GM18505 (cell line): Measurements from ENCODE around the gene RASD2.
"Not testable (repeated sequence)": the region's sequence is repeated elsewhere in the genome, so short reads cannot be mapped to it uniquely, and the experiment has no call there.

Experiments used
- ATAC-seq: cut with Tn5 transposase; IDR thresholded peaks from one replicate; pipeline ENCODE4 v1.9.1; 2021; ENCODE audit not compliant: unreplicated experiment
- POLR2A ChIP-seq: IDR thresholded peaks from 4 replicates; pipeline ENCODE4 v1.6.1; 2011; ENCODE audit warnings: borderline replicate concordance; ENCODE audit not compliant: insufficient read depth, insufficient read length; ENCODE audit errors: extremely low read depth

Gene RASD2

GRCh38 chr22:35510481-35510934 lies 30.1 kb upstream of the RASD2 start:
- no peak for TF ChIP-seq POLR2A
- ATAC-seq = no peak

GRCh38 chr22:35510951-35511350 lies 29.7 kb upstream of the RASD2 start:
- TF ChIP-seq POLR2A = no peak
- no peak for ATAC-seq

- TF ChIP-seq POLR2A = no peak
- no peak for ATAC-seq
Observed at GRCh38 chr22:35514366-35514765, 26.3 kb upstream of the RASD2 start.

GRCh38 chr22:35515952-35516351 lies 24.7 kb upstream of the RASD2 start:
- ATAC-seq = not testable (repeated sequence)

- TF ChIP-seq POLR2A = no peak
- no peak for ATAC-seq
Observed at GRCh38 chr22:35516723-35517122, 23.9 kb upstream of the RASD2 start.

- ATAC-seq = no peak
- TF ChIP-seq POLR2A = no peak
Observed at GRCh38 chr22:35517207-35517606, 23.4 kb upstream of the RASD2 start.

GRCh38 chr22:35517769-35518530 lies 22.7 kb upstream of the RASD2 start:
- no peak for TF ChIP-seq POLR2A
- ATAC-seq = no peak

- TF ChIP-seq POLR2A = no peak
- no peak for ATAC-seq
Observed at GRCh38 chr22:35518811-35519210, 21.8 kb upstream of the RASD2 start.

- no peak for TF ChIP-seq POLR2A
- ATAC-seq = no peak
Observed at GRCh38 chr22:35519306-35520000, 21.2 kb upstream of the RASD2 start.

GRCh38 chr22:35521358-35522224 lies 19.0 kb upstream of the RASD2 start:
- no peak for ATAC-seq
- no peak for TF ChIP-seq POLR2A

GRCh38 chr22:35522225-35523149 lies 18.1 kb upstream of the RASD2 start:
- ATAC-seq = no peak
- no peak for TF ChIP-seq POLR2A

- TF ChIP-seq POLR2A = no peak
- ATAC-seq = no peak
Observed at GRCh38 chr22:35523167-35523947, 17.3 kb upstream of the RASD2 start.
